Fibroblast of lung (primary cell): ENCODE data around the gene CYP27B1.

Experiments used
- CTCF ChIP-seq, 2 donors: IDR thresholded peaks in 1 of 2; conservative IDR thresholded peaks in 1 of 2; 1 replicate in 1 of 2; 2 replicates in 1 of 2; pipeline ENCODE4 v1.5.1; 2011 to 2012; ENCODE audit warnings: low read length in 2 of 2, control low read depth in 1 of 2, inconsistent platforms in 1 of 2, low read depth in 1 of 2, mild to moderate bottlenecking in 1 of 2
- EZH2 ChIP-seq: IDR thresholded peaks from 2 replicates; pipeline ENCODE4 v1.5.1; 2012; ENCODE audit warnings: low read length, control low read depth, mild to moderate bottlenecking; ENCODE audit errors: missing control alignments

GRCh38 chr12:57741844-57742738 is 24.8 kb downstream of the CYP27B1 start:
- TF ChIP-seq CTCF (conservative IDR thresholded peaks at IDR 0.05 in 1 of 2, IDR thresholded peaks at IDR 0.05 in 1 of 2; ENCODE audit: low read depth in 1 of 2, low read length in 2 of 2), result no peak
- TF ChIP-seq EZH2, result no peak
